PC-3 (cell line): ENCODE data around the gene FNDC5.

Source experiments
- EZH2 ChIP-seq: fragments of 300-600 bp; sonication (generic); IDR thresholded peaks from one replicate; pipeline ENCODE4 v1.6.1; 2017; ENCODE audit warnings: antibody characterized with exemption, mild to moderate bottlenecking, low read length; ENCODE audit not compliant: unreplicated experiment
- EZH2phosphoT487 ChIP-seq: fragments of 300-600 bp; sonication (generic); IDR thresholded peaks from 2 replicates; pipeline ENCODE4 v1.6.1; 2018; ENCODE audit warnings: mild to moderate bottlenecking, antibody characterized with exemption, low read length, borderline replicate concordance
- TF ChIP-seq, protein P1 (sequence below): fragments of 300-600 bp; sonication (generic); conservative IDR thresholded peaks from 2 replicates; pipeline ENCODE4 v1.5.1; 2017; ENCODE audit warnings: antibody characterized with exemption, low read depth, mild to moderate bottlenecking, low read length

GRCh38 chr1:32855861-32856617 lies 14.7 kb downstream of the FNDC5 start:
- TF ChIP-seq, protein P1, sequence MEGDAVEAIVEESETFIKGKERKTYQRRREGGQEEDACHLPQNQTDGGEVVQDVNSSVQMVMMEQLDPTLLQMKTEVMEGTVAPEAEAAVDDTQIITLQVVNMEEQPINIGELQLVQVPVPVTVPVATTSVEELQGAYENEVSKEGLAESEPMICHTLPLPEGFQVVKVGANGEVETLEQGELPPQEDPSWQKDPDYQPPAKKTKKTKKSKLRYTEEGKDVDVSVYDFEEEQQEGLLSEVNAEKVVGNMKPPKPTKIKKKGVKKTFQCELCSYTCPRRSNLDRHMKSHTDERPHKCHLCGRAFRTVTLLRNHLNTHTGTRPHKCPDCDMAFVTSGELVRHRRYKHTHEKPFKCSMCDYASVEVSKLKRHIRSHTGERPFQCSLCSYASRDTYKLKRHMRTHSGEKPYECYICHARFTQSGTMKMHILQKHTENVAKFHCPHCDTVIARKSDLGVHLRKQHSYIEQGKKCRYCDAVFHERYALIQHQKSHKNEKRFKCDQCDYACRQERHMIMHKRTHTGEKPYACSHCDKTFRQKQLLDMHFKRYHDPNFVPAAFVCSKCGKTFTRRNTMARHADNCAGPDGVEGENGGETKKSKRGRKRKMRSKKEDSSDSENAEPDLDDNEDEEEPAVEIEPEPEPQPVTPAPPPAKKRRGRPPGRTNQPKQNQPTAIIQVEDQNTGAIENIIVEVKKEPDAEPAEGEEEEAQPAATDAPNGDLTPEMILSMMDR, result no peak
- TF ChIP-seq EZH2 (no peak), EZH2phosphoT487 (no peak)
